CD4-positive, alpha-beta T cell treated with Interleukin-1 beta for 1 hour (primary cell): ENCODE data around the gene AKAP10.
"Not testable (repeated sequence)": the region's sequence is repeated elsewhere in the genome, so short reads cannot be mapped to it uniquely, and the experiment has no call there.

ENCODE experiments used
- DNase-seq, 2 donors: peaks; one replicate each; pipeline ENCODE4 v3.0.0-alpha.2; 2020 to 2022

AKAP10 gene

DNA sequence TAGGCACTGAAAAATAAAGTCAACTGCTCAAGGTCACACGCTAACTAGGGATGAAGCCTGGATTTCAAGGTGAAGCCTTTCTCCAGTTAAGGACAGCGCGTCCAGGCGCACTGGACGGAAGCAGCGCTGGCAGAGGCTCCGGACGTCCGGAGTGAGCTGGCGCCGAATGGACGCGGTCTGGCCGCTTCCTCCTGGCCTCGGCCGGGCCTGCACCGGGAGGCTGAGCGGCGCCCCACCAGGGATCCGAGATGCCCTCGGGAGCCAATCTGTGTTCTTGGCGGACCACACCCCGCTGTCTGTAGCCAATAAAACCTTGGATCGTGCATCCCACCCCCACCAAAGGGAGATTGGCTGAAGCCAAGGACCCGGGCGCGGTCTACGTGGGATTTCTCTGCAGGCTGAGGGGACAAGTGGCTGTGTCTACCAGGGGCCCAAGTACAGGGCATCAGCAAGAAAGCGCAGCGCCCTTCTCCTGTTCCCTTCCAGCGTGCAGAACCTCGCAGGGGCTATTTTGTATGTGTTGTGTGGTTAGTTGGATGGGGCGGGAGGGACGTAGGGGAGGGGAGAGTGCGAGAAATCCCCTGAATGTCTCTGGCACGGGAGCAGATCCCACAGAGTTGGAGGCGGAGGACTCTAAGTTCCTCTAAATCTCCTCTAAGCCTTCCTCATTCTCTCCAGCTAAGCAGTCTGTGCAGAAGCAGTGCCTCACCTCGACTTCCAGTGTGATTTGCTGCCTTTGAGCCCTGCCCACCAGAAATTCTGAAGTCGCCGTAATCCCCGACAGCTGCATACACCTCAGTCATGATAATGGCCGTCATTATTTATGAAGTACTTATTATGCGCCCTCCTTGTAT is 2.5 kb upstream of the AKAP10 start:
- DNase-seq, result peak in 1 of 2 donors; percentile 11

GRCh38 chr17:19978805-19979211 is 1.2 kb upstream of the AKAP10 start:
- DNase-seq, result no peak

DNA sequence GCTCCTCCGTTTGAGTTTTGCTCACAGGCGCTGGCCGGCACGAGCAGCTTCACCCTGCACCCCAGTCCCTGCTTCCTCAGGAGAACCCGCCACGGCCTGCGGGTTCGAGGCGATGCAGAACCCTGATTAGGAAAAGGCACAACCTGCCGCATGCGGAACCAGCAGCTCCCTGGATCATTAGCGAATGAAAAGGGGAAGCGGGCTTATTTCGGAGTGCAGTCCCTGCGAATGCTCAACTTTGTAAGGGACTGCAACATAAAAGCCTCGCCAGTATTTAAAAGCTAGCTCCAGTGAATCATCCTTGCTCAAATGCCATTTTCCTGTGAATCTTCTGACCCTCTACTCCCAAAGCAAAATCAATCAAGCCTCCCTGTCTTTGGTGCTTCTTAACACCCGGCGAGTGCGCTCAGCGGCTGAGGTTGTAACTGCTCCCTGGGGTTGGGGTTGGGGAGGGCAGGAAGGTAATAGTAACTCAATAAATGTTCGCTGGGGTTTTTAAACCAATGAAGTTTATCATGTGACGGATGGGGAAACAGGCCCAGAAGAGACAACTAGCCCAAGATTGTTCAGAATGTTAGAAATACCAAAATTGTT is 678 bp upstream of the AKAP10 start:
- DNase-seq, result peak in 1 of 2 donors; percentile 25

- DNase-seq, result no peak
These were observed 2.0 kb downstream of the AKAP10 start for GRCh38 chr17:19975601-19976000.

GRCh38 chr17:19973156-19973555 is 4.5 kb downstream of the AKAP10 start:
- DNase-seq, result no peak

DNA sequence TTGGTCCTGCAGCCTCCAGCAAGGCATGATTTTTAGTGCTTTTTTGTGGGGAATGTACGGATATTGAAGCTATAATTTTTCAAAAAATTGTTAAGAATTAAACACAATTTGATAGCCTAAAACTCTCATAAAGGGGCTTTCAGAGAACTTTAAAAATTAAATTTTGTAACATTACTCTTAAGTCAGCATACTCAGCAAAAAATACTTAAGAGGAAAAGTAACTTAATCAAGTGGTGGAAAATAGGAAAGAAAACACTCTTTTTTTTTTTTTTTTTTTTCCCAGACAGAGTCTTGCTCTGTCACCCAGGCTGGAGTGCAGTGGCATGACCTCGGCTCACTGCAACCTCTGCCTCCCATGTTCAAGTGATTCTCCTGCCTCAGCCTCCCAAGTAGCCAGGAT is 14.7 kb downstream of the AKAP10 start:
- DNase-seq, result not testable (repeated sequence)

- no peak for DNase-seq
These were observed 19.6 kb downstream of the AKAP10 start for GRCh38 chr17:19958023-19958422.

DNA sequence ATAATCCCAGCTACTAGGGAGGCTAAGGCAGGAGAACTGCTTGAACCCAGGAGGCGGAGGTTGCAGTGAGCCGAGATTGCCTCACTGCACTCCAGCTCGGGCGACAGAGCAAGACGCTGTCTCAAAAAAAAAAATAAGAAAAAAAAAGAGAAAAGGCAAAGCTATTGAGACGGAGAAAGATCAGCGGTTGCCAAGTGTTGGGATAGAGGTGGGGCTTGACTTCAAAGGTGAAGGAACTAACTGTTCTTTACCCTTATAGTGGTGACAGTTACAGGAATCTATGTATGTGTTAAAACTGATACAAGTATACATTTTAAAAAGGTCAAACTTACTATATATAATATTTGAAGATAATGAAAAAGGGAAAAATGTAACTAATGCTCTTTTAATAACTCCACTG is 22.5 kb downstream of the AKAP10 start:
- no peak for DNase-seq

DNA sequence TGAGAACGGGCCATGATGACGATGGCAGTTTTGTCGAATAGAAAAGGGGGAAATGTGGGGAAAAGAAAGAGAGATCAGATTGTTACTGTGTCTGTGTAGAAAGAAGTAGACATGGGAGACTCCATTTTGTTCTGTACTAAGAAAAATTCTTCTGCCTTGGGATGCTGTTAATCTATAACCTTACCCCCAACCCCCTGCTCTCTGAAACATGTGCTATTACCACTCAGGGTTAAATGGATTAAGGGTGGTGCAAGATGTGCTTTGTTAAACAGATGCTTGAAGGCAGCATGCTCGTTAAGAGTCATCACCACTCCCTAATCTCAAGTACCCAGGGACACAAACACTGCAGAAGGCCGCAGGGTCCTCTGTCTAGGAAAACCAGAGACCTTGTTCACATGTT is 26.2 kb downstream of the AKAP10 start:
- not testable (repeated sequence) for DNase-seq

- DNase-seq, result not testable (repeated sequence)
These were observed 26.9 kb downstream of the AKAP10 start for GRCh38 chr17:19950624-19951195.

- no peak for DNase-seq
These were observed 29.3 kb downstream of the AKAP10 start for GRCh38 chr17:19948116-19948943.

DNA sequence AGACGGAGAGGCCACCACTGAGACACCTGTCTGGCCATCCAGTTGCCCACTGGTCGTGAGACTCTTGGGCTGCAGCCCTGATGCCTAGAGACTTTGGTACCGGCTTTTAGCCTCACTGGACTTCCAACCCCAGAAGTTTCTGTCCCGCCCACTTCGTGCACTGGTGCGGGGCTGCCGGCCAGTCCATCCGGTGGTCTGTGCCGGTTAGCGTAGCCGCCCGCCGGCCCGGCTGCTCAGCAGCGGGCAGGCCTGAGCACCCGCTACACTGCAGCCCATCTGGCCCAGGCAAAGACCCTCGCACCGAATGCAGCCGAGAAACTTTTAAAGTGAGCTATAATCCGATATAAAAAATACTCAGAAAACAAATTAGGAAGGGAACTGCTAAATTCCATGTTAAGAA is 30.7 kb downstream of the AKAP10 start:
- DNase-seq, result no peak

DNA sequence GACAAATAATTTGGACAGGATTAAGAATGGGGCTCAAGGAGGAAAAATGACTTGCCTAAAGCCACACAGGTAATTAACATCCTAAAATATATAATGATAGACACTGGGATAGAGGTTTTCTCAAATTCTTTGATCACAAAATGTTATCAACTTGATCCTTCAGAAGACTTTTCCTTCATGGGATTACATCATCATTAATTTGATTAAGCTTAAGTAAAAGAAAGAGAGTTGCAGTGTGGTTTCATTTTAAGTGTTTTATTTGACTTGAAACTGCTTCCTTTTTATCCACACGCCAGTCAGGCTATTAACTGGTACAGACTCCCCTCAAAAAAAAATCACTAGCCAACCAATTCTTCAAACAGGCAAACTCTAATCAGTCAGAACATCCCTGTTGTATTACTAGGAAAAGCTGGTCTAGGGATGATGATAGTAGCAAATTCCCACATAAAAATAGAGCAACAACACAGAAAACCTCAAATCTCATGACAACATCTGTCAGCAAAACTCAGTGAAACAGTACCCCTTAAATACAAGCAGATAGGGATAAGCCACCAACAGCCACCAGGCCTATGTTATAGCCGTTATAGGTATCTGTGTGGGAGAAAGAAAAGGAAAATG is 32.5 kb downstream of the AKAP10 start:
- DNase-seq, result no peak

GRCh38 chr17:19943599-19943998 is 34.0 kb downstream of the AKAP10 start:
- DNase-seq, result no peak

DNA sequence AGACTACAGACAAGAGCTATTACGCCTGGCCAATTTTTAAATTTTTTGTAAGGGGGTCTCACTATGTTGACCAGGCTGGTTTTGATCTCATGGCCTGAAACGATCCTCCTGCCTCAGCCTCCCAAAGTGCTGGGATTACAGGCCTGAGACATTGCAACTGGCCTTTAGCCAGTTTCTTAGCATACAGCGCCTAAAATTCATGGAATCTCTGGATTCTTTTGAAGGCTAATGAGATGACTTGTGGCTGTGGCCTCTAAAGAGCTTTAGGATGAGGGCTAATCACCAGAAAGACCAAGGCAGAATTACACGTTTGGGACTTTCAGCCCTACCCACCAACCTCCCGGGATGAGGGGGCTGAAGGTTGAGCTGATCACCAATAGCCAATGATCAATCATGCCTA is 34.6 kb downstream of the AKAP10 start:
- no peak for DNase-seq

DNA sequence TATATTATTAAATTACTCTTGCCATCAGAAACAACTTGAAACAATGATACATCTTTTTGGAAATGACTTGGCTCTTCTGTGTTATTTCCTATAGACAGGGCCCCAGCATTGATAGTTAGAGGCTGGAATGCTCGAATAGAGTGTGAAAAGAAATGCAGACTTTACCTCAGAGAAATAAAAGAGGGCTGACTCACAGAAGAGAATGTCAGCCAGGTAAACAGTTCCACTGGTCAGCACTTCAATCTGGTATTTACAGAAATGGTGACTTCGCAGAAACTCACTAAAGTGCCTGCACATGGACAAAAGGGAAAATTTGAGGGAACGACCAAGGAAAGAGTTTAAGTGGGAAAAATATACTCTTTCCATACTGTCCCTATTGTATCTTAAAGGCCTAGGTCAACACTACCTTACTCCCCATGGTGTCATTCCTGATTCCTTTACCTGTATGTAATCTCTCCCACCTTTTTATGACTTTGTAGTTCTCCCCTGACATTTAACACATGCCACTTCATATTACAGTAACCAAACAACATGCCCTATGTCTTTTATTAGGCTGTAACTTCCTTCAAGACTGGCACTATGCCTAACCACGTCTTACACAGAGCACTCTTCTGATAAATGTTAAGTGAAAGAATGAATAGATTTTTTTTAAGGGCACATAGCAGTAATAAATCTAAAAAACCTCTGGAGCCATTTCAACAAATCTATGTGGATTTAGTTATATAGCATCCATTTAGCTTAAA is 36.7 kb downstream of the AKAP10 start:
- no peak for DNase-seq

DNA sequence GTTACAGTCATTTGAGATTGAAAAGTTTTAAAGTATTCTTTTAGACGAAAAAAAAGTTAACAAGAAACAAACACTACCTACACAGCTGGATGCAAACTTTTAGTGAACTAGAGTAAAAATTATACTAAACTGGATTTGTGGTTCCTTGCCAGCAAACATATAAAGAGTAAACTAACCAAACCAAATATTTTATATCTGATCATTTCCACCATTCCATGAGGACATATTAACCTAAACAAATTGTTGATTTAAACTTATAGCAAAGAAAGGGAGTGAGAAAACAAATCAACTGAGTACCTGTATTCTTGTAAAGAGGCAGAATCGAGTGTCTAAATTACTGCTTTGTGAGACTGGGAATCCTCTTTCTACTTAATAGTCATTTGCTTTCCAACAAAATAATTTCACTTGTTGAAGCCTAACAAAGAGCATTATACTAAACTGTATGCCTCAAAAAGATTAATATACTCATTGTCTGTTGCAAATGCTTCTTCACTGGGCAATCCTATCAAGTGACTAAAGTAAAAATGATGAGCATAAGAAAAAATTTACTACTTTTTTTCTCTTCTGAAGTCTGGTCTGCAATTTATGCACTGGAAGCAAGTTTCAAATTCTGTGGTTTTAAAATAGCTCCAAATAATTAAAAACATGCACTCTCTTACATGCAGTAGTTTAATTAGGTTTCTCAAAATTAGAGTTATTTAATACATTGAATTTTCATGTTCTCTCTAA is 37.5 kb downstream of the AKAP10 start:
- no peak for DNase-seq

DNA sequence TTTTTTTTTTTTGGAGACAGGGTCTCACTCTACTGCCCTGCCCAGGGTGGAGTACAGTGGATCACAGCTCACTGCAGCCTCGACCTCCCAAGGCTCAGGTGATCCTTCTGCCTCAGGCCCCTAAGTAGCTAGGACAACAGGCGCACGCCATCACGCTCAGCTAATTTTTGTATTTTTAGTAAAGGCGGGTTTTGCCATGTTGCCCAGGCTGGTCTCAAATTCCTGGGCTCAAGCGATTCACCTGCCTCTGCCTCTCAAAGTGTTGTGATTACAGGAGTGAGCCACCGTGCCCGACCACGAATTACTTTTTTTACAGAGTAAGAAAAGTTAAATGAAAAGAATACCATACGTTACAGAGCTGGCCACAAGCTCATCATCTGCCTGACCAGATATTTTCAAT is 38.9 kb downstream of the AKAP10 start:
- no peak for DNase-seq

DNA sequence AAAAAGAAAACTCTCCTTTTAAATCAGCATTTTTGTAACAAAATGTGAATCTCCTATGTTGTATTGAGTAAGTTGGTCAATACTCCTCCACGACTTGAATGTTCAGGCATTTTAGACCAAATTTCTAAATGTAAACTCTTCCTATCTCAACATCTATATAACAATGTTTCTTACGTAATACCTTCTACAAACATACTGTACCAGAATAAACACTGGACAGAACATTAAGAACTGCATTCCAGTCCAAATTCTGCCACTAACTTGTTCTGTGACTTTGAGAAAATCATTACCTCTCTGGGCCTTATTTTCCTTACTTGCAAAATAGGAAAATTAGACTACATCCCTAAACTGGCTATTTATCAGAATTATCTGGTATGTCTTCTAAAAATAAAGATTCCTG is 40.1 kb downstream of the AKAP10 start:
- DNase-seq, result no peak

- no peak for DNase-seq
These were observed 42.5 kb downstream of the AKAP10 start for GRCh38 chr17:19935169-19935568.

- no peak for DNase-seq
These were observed 44.0 kb downstream of the AKAP10 start for GRCh38 chr17:19933628-19934027.
